Stimulated activated naive CD4-positive, alpha-beta T cell (primary cell): ENCODE measurements around the gene TLE1.

Source experiments
- DNase-seq, 6 experiments: peaks; one replicate each; lab custom pipeline; 2025; lab: John Stamatoyannopoulos, UW

Gene TLE1

GRCh38 chr9:81549500-81550206, 139.7 kb downstream of the TLE1 start:
- no peak for DNase-seq

GRCh38 chr9:81548911-81549310, 140.4 kb downstream of the TLE1 start:
- no peak for DNase-seq

GRCh38 chr9:81546489-81546888, 142.9 kb downstream of the TLE1 start:
- no peak for DNase-seq

GRCh38 chr9:81543695-81544094, 145.7 kb downstream of the TLE1 start:
- no peak for DNase-seq

- DNase-seq = no peak
These were observed 147.0 kb downstream of the TLE1 start for GRCh38 chr9:81542118-81542889.

- no peak for DNase-seq
These were observed 149.1 kb downstream of the TLE1 start for GRCh38 chr9:81540142-81540710.

GRCh38 chr9:81539317-81539716, 150.0 kb downstream of the TLE1 start:
- no peak for DNase-seq

- no peak for DNase-seq
These were observed 150.5 kb downstream of the TLE1 start for GRCh38 chr9:81538890-81539289.

- no peak for DNase-seq
These were observed 151.4 kb downstream of the TLE1 start for GRCh38 chr9:81537964-81538363.

GRCh38 chr9:81536242-81537025, 152.9 kb downstream of the TLE1 start:
- DNase-seq = no peak

GRCh38 chr9:81535542-81536241, 153.7 kb downstream of the TLE1 start:
- no peak for DNase-seq

GRCh38 chr9:81534138-81534875, 155.0 kb downstream of the TLE1 start:
- no peak for DNase-seq
